Kidney capillary endothelial cell (primary cell): ENCODE measurements around the gene SIGLEC12.
"Not testable (repeated sequence)": the region's sequence is repeated elsewhere in the genome, so short reads cannot be mapped to it uniquely, and the experiment has no call there.

Source experiments
- DNase-seq: peaks from one replicate; pipeline ENCODE4 v3.0.0-alpha.2; 2018; ENCODE audit warnings: low spot score

The SIGLEC12 gene

GRCh38 chr19:51479531-51480331, 21.9 kb downstream of the SIGLEC12 start:
- no peak for DNase-seq

GRCh38 chr19:51478381-51479234, 23.0 kb downstream of the SIGLEC12 start, which contains the start of gene CEACAM18:
Gene CEACAM18, plus strand, starts transcription at chr19:51478539.
- no peak for DNase-seq

- DNase-seq = no peak
Measured at GRCh38 chr19:51477344-51477743, 24.3 kb downstream of the SIGLEC12 start.

GRCh38 chr19:51476164-51476563, 25.4 kb downstream of the SIGLEC12 start:
- no peak for DNase-seq

GRCh38 chr19:51473009-51473707, 28.4 kb downstream of the SIGLEC12 start:
- DNase-seq = peak; percentile 51

GRCh38 chr19:51472607-51473006, 29.0 kb downstream of the SIGLEC12 start:
- DNase-seq = no peak

- DNase-seq = no peak
Measured at GRCh38 chr19:51471527-51471926, 30.1 kb downstream of the SIGLEC12 start.

- DNase-seq = no peak
Measured at GRCh38 chr19:51470966-51471365, 30.6 kb downstream of the SIGLEC12 start.

GRCh38 chr19:51469629-51470028, 32.0 kb downstream of the SIGLEC12 start:
- no peak for DNase-seq

- DNase-seq = no peak
Measured at GRCh38 chr19:51469162-51469561, 32.4 kb downstream of the SIGLEC12 start.

GRCh38 chr19:51468545-51468920, 33.1 kb downstream of the SIGLEC12 start:
- no peak for DNase-seq

GRCh38 chr19:51467864-51468544, 33.6 kb downstream of the SIGLEC12 start:
- DNase-seq = no peak

GRCh38 chr19:51466723-51467122, 34.9 kb downstream of the SIGLEC12 start:
- no peak for DNase-seq

GRCh38 chr19:51463976-51464581, 37.5 kb downstream of the SIGLEC12 start:
- not testable (repeated sequence) for DNase-seq

- DNase-seq = no peak
Measured at GRCh38 chr19:51462681-51463080, 38.9 kb downstream of the SIGLEC12 start.

GRCh38 chr19:51462276-51462675, 39.3 kb downstream of the SIGLEC12 start:
- DNase-seq = no peak

- no peak for DNase-seq
Measured at GRCh38 chr19:51461723-51462161, 39.9 kb downstream of the SIGLEC12 start.

GRCh38 chr19:51460164-51460992, 41.2 kb downstream of the SIGLEC12 start:
- DNase-seq = no peak

GRCh38 chr19:51458899-51459505, 42.6 kb downstream of the SIGLEC12 start:
- DNase-seq = no peak

- no peak for DNase-seq
Measured at GRCh38 chr19:51458051-51458645, 43.5 kb downstream of the SIGLEC12 start, which contains the start of gene SIGLEC8. Gene SIGLEC8, minus strand, starts transcription at chr19:51458454. Its CDS starts 67 bp downstream, at chr19:51458387.
